K562 (cell line): ENCODE data around the gene EPB41L4B. TPM values are rescaled to one million over a fixed set of nuclear protein-coding genes. Genes with fewer than 3 reads are reported as not detected.

Experiments
- ATAC-seq: fragments of 200-7000 bp; cut with Tn5 transposase; 3 replicates; pipeline ENCODE4 v1.9.1; 2020; ENCODE audit warnings: moderate library complexity
- BruUV-seq: library from RNA; stranded (reverse); fragments of 400-500 nt; replicated peaks from 2 replicates; lab custom pipeline; 2021; lab: Mats Ljungman, UMichigan
- CTCF ChIA-PET: fragments of 300-600 bp; formaldehyde crosslinking; extraction: SDS; loops from one replicate; lab custom pipeline; 2021; ENCODE audit warnings: low intra/inter-chr PET ratio; lab: Yijun Ruan, JAX
- POLR2A ChIA-PET: fragments of 300-600, 350-650 bp; sonication (Branson Sonifier 250); formaldehyde crosslinking; extraction: SDS; loops from one replicate; lab custom pipeline; 2021; ENCODE audit warnings: antibody characterized with exemption, inconsistent platforms; lab: Yijun Ruan, JAX
- DNase-seq, 4 experiments: peaks; one replicate each; pipeline versions ENCODE4 v3.0.0 to v3.0.0-alpha.2; 2011 to 2018; ENCODE audit warnings: low spot score in 3 of 4, mixed read lengths in 3 of 4; ENCODE audit errors: extremely low read depth in 1 of 4
- FAIRE-seq: peaks from 2 replicates; lab custom pipeline; 2011; peaks lifted over from hg19 to GRCh38; lab: Jason Lieb, UNC
- H2AFZ ChIP-seq: 2 replicates; pipeline ENCODE4 v1.6.0; 2011; ENCODE audit warnings: low read depth, low read length, control low read depth, inconsistent platforms
- H3K27ac ChIP-seq: fragments of 200-600 bp; 3 replicates; pipeline ENCODE4 v1.8.0; 2011; ENCODE audit warnings: low read depth, mild to moderate bottlenecking, control low read depth, inconsistent platforms, low read length, moderate library complexity, mixed read lengths; ENCODE audit errors: extremely low read depth
- H3K27me3 ChIP-seq, 2 experiments: fragments of 300-600 bp in 1 of 2; 2 replicates in 1 of 2; 3 replicates in 1 of 2; pipeline versions ENCODE4 v1.6.0 to v1.8.0; 2011; ENCODE audit warnings: inconsistent platforms in 2 of 2, low read length in 2 of 2, mild to moderate bottlenecking in 1 of 2, mixed read lengths in 1 of 2, moderate library complexity in 1 of 2; ENCODE audit not compliant: control insufficient read depth in 2 of 2, insufficient read depth in 2 of 2
- H3K36me3 ChIP-seq: fragments of 300-600 bp; 3 replicates; pipeline ENCODE4 v1.8.0; 2011; ENCODE audit warnings: mild to moderate bottlenecking, low read length, inconsistent platforms; ENCODE audit not compliant: control insufficient read depth, insufficient read depth
- H3K4me1 ChIP-seq, 2 experiments: fragments of 200-600 bp in 1 of 2; replicated peaks in 1 of 2; 2 replicates in 1 of 2; 3 replicates in 1 of 2; pipeline versions ENCODE4 v1.5.1 to v1.8.0; 2011; ENCODE audit warnings: inconsistent platforms in 2 of 2, low read length in 2 of 2, mild to moderate bottlenecking in 1 of 2, mixed read lengths in 1 of 2, moderate library complexity in 1 of 2; ENCODE audit not compliant: control insufficient read depth in 2 of 2, insufficient read depth in 2 of 2
- H3K4me2 ChIP-seq: 2 replicates; pipeline ENCODE4 v1.6.1; 2011; ENCODE audit warnings: low read length, control low read depth, inconsistent platforms, mixed read lengths; ENCODE audit not compliant: insufficient read depth
- H3K4me3 ChIP-seq: fragments of 200-600 bp; sonication (generic), shearing (Covaris generic); 2 replicates; pipeline ENCODE4 v1.5.1; 2016; ENCODE audit warnings: control low read depth, inconsistent platforms
- H3K79me2 ChIP-seq: fragments of 200-600 bp; 3 replicates; pipeline ENCODE4 v1.8.0; 2011; ENCODE audit warnings: low read length, inconsistent platforms; ENCODE audit not compliant: control insufficient read depth, insufficient read depth
- H3K9ac ChIP-seq, 2 experiments: 2 replicates each; pipeline versions ENCODE4 v1.6.0 to v1.6.1; 2011; ENCODE audit warnings: low read depth in 2 of 2, low read length in 2 of 2, control low read depth in 1 of 2, inconsistent platforms in 1 of 2, mild to moderate bottlenecking in 1 of 2, mixed read lengths in 1 of 2; ENCODE audit not compliant: insufficient read depth in 1 of 2
- H3K9me1 ChIP-seq: one replicate; pipeline ENCODE4 v1.6.0; 2011; ENCODE audit warnings: inconsistent platforms, mild to moderate bottlenecking, low read length, moderate library complexity; ENCODE audit not compliant: control insufficient read depth, insufficient read depth
- H3K9me3 ChIP-seq: replicated peaks from 2 replicates; pipeline ENCODE4 v1.5.1; 2011; ENCODE audit warnings: low read depth, low read length, inconsistent platforms; ENCODE audit not compliant: control insufficient read depth, insufficient read depth
- H4K20me1 ChIP-seq: replicated peaks from 2 replicates; pipeline ENCODE4 v1.6.1; 2011; ENCODE audit warnings: low read length, inconsistent platforms, mixed read lengths; ENCODE audit not compliant: control insufficient read depth, insufficient read depth
- RBM14 ChIP-seq: fragments of 200-400 bp; formaldehyde crosslinking; IDR thresholded peaks from 2 replicates; pipeline ENCODE4 v1.6.1; 2018; ENCODE audit warnings: low read depth, mild to moderate bottlenecking, low read length, moderate library complexity, borderline replicate concordance; ENCODE audit not compliant: insufficient read depth
- SP1 ChIP-seq: sonication (generic); formaldehyde crosslinking; IDR thresholded peaks from 2 replicates; pipeline ENCODE4 v1.8.1; 2022; ENCODE audit warnings: mild to moderate bottlenecking, missing genetic modification reagents
- U2AF1 ChIP-seq: fragments of 200-400 bp; formaldehyde crosslinking; optimal IDR thresholded peaks from 2 replicates; pipeline ENCODE3; 2017; ENCODE audit warnings: mild to moderate bottlenecking, low read depth, low read length, moderate library complexity
- WGBS: fragments of 100-300 bp; shearing (Covaris generic); methylation state at CpG from one replicate; pipeline ENCODE4 v1.1.6; 2016; ENCODE audit warnings: low coverage, mixed read lengths; ENCODE audit not compliant: insufficient coverage; ENCODE audit errors: missing lambda C conversion rate; 5-methylcytosine and 5-hydroxymethylcytosine counted together
- in situ Hi-C: fragments of 300-500 bp; cut with MboI; formaldehyde crosslinking; loops from 4 replicates; pipeline ENCODE4 v1.15.0; 2018; ENCODE audit warnings: inconsistent platforms, mixed read lengths
- intact Hi-C: fragments of 100-400 bp; cut with micrococcal nuclease; formaldehyde crosslinking; loops from 2 replicates; pipeline ENCODE4 v1.14.2; 2022
- polyA plus RNA-seq, 8 experiments: library from polyadenylated mRNA; depleted of rRNA in 4 of 8; stranded (reverse) in 5 of 8; unstranded in 3 of 8; fragments of >200 nt; fragmentation: Nextera tagmentation in 2 of 8; fragmentation: Illumina TruSeq in 1 of 8; extraction: Ambion mirVana in 2 of 8; extraction: Trizol in 1 of 8; gene quantifications; 2 replicates each; pipeline versions ENCODE4 v1.2.1 to v1.2.3, GENCODE V29; 2011 to 2014; ENCODE audit warnings: inconsistent platforms in 1 of 8, missing spikeins in 1 of 8
- total RNA-seq, 7 experiments: library from RNA; depleted of rRNA in 6 of 7; stranded (reverse); fragments of >200 nt in 6 of 7; fragmentation: Illumina TruSeq in 2 of 7; extraction: Trizol in 2 of 7; gene quantifications; 2 replicates each; pipeline versions ENCODE4 v1.2.1 to v1.2.3, GENCODE V29; 2011 to 2021; ENCODE audit warnings: low replicate concordance in 1 of 7
- TF ChIP-seq, protein P1 (sequence below): sonication (generic); formaldehyde crosslinking; IDR thresholded peaks from 2 replicates; pipeline ENCODE4 v1.8.0; 2022; ENCODE audit warnings: mild to moderate bottlenecking, missing genetic modification reagents
- TF ChIP-seq, protein P2 (sequence below): fragments of 450-650 bp; IDR thresholded peaks from 2 replicates; pipeline ENCODE4 v1.6.1; 2018; ENCODE audit warnings: mild to moderate bottlenecking, low read depth; ENCODE audit not compliant: partially characterized antibody
- TF ChIP-seq, protein P3 (sequence below): sonication (generic); formaldehyde crosslinking; IDR thresholded peaks from 2 replicates; pipeline ENCODE4 v1.8.0; 2023; ENCODE audit warnings: missing genetic modification reagents, mild to moderate bottlenecking, borderline replicate concordance

EPB41L4B gene
- total and polyA plus RNA-seq, 9 of the 15 experiments (the other 6 are each of a cell fraction or from before 2014, with no cell fraction given): 0.09 to 0.38 (median 0.21) TPM

DNA sequence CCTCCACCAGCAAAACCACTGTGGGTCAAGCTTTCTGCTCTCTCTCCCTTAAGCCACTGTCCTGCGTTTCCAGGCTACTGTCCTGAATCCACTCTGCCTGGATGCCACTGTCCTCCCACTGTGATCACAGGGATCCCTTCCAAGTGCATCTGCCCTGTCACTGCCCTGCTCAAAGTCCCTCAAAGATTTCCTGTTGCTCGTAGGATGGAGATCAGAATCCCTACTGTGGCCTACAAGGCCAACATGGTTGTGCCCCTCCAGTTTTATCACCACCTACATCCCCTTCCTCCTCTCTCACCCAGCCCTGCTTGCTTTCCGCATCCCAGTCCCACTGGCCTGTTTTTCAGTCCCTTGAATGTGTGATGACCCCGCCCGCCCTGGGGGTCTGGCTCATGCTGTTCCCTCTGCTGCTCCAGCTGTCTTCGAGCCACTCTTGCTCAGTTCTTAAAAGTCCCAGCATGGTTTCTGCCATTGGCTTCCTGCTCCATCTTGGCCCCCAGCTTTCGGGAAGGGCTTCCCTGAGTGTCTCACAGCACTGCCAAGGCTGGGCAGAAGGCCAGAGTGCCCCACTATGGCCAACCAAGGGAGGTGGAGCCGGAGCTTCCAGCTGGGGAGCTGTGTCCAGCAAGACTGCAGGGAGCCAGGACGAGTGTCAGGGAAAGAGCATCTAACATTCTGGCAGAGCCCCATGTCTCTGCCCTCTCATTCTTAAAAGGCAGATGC lies 140.9 kb downstream of the EPB41L4B start:
- in situ Hi-C loops: no loop called here
- no peak overlapping the region for H3K4me2 ChIP-seq
- TF ChIP-seq, protein P1, sequence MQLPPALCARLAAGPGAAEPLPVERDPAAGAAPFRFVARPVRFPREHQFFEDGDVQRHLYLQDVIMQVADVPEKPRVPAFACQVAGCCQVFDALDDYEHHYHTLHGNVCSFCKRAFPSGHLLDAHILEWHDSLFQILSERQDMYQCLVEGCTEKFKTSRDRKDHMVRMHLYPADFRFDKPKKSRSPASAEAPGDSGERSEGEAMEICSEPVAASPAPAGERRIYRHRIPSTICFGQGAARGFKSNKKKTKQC (CRISPR knock-in tag): no peak
- TF ChIP-seq, protein P2, sequence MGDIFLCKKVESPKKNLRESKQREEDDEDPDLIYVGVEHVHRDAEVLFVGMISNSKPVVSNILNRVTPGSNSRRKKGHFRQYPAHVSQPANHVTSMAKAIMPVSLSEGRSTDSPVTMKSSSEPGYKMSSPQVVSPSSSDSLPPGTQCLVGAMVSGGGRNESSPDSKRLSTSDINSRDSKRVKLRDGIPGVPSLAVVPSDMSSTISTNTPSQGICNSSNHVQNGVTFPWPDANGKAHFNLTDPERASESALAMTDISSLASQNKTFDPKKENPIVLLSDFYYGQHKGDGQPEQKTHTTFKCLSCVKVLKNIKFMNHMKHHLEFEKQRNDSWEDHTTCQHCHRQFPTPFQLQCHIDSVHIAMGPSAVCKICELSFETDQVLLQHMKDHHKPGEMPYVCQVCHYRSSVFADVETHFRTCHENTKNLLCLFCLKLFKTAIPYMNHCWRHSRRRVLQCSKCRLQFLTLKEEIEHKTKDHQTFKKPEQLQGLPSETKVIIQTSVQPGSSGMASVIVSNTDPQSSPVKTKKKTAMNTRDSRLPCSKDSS: no peak
- TF ChIP-seq U2AF1 (no peak), SP1 (no peak), RBM14 (no peak)
- TF ChIP-seq, protein P3, sequence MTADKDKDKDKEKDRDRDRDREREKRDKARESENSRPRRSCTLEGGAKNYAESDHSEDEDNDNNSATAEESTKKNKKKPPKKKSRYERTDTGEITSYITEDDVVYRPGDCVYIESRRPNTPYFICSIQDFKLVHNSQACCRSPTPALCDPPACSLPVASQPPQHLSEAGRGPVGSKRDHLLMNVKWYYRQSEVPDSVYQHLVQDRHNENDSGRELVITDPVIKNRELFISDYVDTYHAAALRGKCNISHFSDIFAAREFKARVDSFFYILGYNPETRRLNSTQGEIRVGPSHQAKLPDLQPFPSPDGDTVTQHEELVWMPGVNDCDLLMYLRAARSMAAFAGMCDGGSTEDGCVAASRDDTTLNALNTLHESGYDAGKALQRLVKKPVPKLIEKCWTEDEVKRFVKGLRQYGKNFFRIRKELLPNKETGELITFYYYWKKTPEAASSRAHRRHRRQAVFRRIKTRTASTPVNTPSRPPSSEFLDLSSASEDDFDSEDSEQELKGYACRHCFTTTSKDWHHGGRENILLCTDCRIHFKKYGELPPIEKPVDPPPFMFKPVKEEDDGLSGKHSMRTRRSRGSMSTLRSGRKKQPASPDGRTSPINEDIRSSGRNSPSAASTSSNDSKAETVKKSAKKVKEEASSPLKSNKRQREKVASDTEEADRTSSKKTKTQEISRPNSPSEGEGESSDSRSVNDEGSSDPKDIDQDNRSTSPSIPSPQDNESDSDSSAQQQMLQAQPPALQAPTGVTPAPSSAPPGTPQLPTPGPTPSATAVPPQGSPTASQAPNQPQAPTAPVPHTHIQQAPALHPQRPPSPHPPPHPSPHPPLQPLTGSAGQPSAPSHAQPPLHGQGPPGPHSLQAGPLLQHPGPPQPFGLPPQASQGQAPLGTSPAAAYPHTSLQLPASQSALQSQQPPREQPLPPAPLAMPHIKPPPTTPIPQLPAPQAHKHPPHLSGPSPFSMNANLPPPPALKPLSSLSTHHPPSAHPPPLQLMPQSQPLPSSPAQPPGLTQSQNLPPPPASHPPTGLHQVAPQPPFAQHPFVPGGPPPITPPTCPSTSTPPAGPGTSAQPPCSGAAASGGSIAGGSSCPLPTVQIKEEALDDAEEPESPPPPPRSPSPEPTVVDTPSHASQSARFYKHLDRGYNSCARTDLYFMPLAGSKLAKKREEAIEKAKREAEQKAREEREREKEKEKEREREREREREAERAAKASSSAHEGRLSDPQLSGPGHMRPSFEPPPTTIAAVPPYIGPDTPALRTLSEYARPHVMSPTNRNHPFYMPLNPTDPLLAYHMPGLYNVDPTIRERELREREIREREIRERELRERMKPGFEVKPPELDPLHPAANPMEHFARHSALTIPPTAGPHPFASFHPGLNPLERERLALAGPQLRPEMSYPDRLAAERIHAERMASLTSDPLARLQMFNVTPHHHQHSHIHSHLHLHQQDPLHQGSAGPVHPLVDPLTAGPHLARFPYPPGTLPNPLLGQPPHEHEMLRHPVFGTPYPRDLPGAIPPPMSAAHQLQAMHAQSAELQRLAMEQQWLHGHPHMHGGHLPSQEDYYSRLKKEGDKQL: no peak
- TF ChIP-seq, all 486 proteins: peak for 0
- ATAC-seq: no peak
- Histone ChIP-seq H3K4me3 (no peak overlapping the region), H3K4me1 (no peaks in the 10 kb centered on the region; a peak in 3 of 5 replicates), H3K9me3 (no peaks in the 10 kb centered on the region), H3K9me1 (no peaks in the 10 kb centered on the region), H3K79me2 (no peaks in the 10 kb centered on the region), H3K27ac (no peak overlapping the region), H3K9ac (0 out of 4 replicates have a peak overlapping the region, but pooled peaks of 1 of the 2 experiments have one; percentile 26), H2AFZ (peak overlapping the region; percentile 56), H3K27me3 (no peaks in the 10 kb centered on the region), H4K20me1 (no peaks in the 10 kb centered on the region), H3K36me3 (no peaks in the 10 kb centered on the region)
- FAIRE-seq: no peak
- no peak for DNase-seq
- CTCF ChIA-PET: no interaction called here
- 27% methylated on average over 8 of the region's 9 CpGs for WGBS
- intact Hi-C loops: loop anchor here (5.0 to 10.0 kb wide), 2 partner anchors 83 to 295 kb away; no protein-coding TSS in a partner anchor
- BruUV-seq: no TSS peak
- POLR2A ChIA-PET: interaction anchor here (0.5 to 1.3 kb wide), 4 partner anchors 8 to 224 kb away, joined by 3 to 5 read pairs (median 4); no protein-coding TSS in a partner anchor
